H1 (cell line): ENCODE measurements around the gene TEDC1. TPM values are rescaled to one million over a fixed set of nuclear protein-coding genes. Genes with fewer than 3 reads are reported as not detected.

ENCODE experiments used
- BACH1 ChIP-seq: IDR thresholded peaks from 2 replicates; pipeline ENCODE4 v1.6.1; 2012; ENCODE audit warnings: low read length, improper control_type of control experiment
- BCL11A ChIP-seq, 2 experiments: IDR thresholded peaks; one replicate each; pipeline ENCODE4 v1.6.1; 2011; ENCODE audit warnings: low read depth in 2 of 2, low read length in 2 of 2, mild to moderate bottlenecking in 2 of 2
- CBX8 ChIP-seq: fragments of 300-800, 300-1000 bp; sonication (generic); IDR thresholded peaks from 2 replicates; pipeline ENCODE4 v1.7.1; 2016; ENCODE audit warnings: low read depth, low read length, borderline replicate concordance
- CHD2 ChIP-seq: IDR thresholded peaks from 2 replicates; pipeline ENCODE4 v1.6.1; 2012; ENCODE audit warnings: low read length, improper control_type of control experiment
- CTCF ChIP-seq, 3 experiments: IDR thresholded peaks; 1 replicate in 2 of 3; 2 replicates in 1 of 3; pipeline versions ENCODE4 v1.5.1 to v1.6.1; 2011; ENCODE audit warnings: low read length in 3 of 3, mild to moderate bottlenecking in 3 of 3, inconsistent platforms in 2 of 3, low read depth in 1 of 3, moderate library complexity in 1 of 3; ENCODE audit not compliant: insufficient read depth in 1 of 3; ENCODE audit errors: control extremely low read depth in 1 of 3
- EGR1 ChIP-seq: IDR thresholded peaks from 2 replicates; pipeline ENCODE4 v1.6.1; 2011; ENCODE audit warnings: low read depth, low read length, borderline replicate concordance
- EZH2 ChIP-seq: fragments of 200-600 bp; sonication (generic); IDR thresholded peaks from 2 replicates; pipeline ENCODE4 v1.7.1; 2012; ENCODE audit warnings: low read depth, mild to moderate bottlenecking, moderate library complexity, low read length, inconsistent platforms; ENCODE audit not compliant: severe bottlenecking
- GTF2F1 ChIP-seq: IDR thresholded peaks from 2 replicates; pipeline ENCODE4 v1.6.1; 2012; ENCODE audit warnings: low read depth, low read length, improper control_type of control experiment, borderline replicate concordance
- JUN ChIP-seq: IDR thresholded peaks from 2 replicates; pipeline ENCODE4 v1.6.1; 2011; ENCODE audit warnings: low read depth, mild to moderate bottlenecking, improper control_type of control experiment, low read length
- JUND ChIP-seq: IDR thresholded peaks from 2 replicates; pipeline ENCODE4 v1.6.1; 2011; ENCODE audit warnings: mild to moderate bottlenecking, improper control_type of control experiment, low read length
- KDM4A ChIP-seq: IDR thresholded peaks from one replicate; pipeline ENCODE4 v1.7.1; 2012; ENCODE audit warnings: low read depth, mild to moderate bottlenecking, moderate library complexity, low read length, inconsistent platforms; ENCODE audit not compliant: severe bottlenecking
- MAX ChIP-seq: IDR thresholded peaks from 2 replicates; pipeline ENCODE4 v1.6.1; 2012; ENCODE audit warnings: inconsistent platforms
- NANOG ChIP-seq: IDR thresholded peaks from 2 replicates; pipeline ENCODE4 v1.6.1; 2011; ENCODE audit warnings: low read length, low read depth, mild to moderate bottlenecking, inconsistent platforms; ENCODE audit not compliant: insufficient read depth, poor library complexity, severe bottlenecking
- POLR2AphosphoS5 ChIP-seq: IDR thresholded peaks from 2 replicates; pipeline ENCODE4 v1.6.1; 2011; ENCODE audit warnings: low read depth, low read length
- POU5F1 ChIP-seq: IDR thresholded peaks from 2 replicates; pipeline ENCODE4 v1.6.1; 2011; ENCODE audit warnings: low read depth, mild to moderate bottlenecking, low read length, moderate library complexity
- SAP30 ChIP-seq: fragments of 300-600 bp; sonication (generic); IDR thresholded peaks from 2 replicates; pipeline ENCODE4 v1.7.1; 2012; ENCODE audit warnings: low read length, moderate library complexity, mild to moderate bottlenecking, inconsistent platforms; ENCODE audit not compliant: insufficient read depth, insufficient replicate concordance
- SP2 ChIP-seq: IDR thresholded peaks from 2 replicates; pipeline ENCODE4 v1.6.1; 2012; ENCODE audit warnings: mild to moderate bottlenecking, low read length, inconsistent platforms
- SP4 ChIP-seq: IDR thresholded peaks from 2 replicates; pipeline ENCODE4 v1.6.1; 2012; ENCODE audit warnings: low read length, inconsistent platforms
- TAF1 ChIP-seq: IDR thresholded peaks from 2 replicates; pipeline ENCODE4 v1.6.1; 2011; ENCODE audit warnings: mild to moderate bottlenecking, low read depth, low read length
- TAF7 ChIP-seq: optimal IDR thresholded peaks from 2 replicates; pipeline ENCODE3; 2011; ENCODE audit warnings: low read depth, mild to moderate bottlenecking, inconsistent platforms, low read length, moderate library complexity, borderline replicate concordance
- YY1 ChIP-seq: IDR thresholded peaks from 2 replicates; pipeline ENCODE4 v1.6.1; 2011; ENCODE audit warnings: low read depth, mild to moderate bottlenecking, low read length
- ZNF274 ChIP-seq: IDR thresholded peaks from 2 replicates; pipeline ENCODE4 v1.7.0; 2012; ENCODE audit warnings: low read length, borderline replicate concordance; ENCODE audit errors: extremely low read depth
- polyA plus RNA-seq, 7 experiments: library from polyadenylated mRNA; depleted of rRNA in 3 of 7; stranded (reverse) in 5 of 7; unstranded in 2 of 7; fragments of >200 nt in 5 of 7; fragments of 200-250 nt in 2 of 7; gene quantifications; 1 replicate in 5 of 7; 2 replicates in 1 of 7; 4 replicates in 1 of 7; pipeline versions ENCODE4 v1.2.1 to v1.2.3, GENCODE V29; 2011 to 2013; ENCODE audit warnings: missing spikeins in 2 of 7, mixed read lengths in 2 of 7
- total RNA-seq: library from RNA; stranded (reverse); fragmentation: NEBNext Ultra II Directional; extraction: Animal tissue kit (Norgen Biotek cat#: 25700); gene quantifications from 2 replicates; pipeline ENCODE4 v1.2.1, GENCODE V29; 2021

The TEDC1 gene
- total and polyA plus RNA-seq, 2 of the 8 experiments (the other 6 are each of a cell fraction or from before 2014, with no cell fraction given), result 5.6 to 14.8 TPM

GRCh38 chr14:105490572-105491365 is at the start of gene TEDC1 (continued):
- TF ChIP-seq CTCF (IDR thresholded peaks at IDR 0.05; ENCODE audit: control extremely low read depth in 1 of 3, insufficient read depth in 1 of 3, low read depth in 1 of 3, low read length in 3 of 3), result peak in 2 of 3 experiments; percentile 79 to 91; a peak in 3 of 4 replicates
- TF ChIP-seq SAP30, result no peak
- TF ChIP-seq SP2, result peak; percentile 40
- peak; percentile 77 for TF ChIP-seq TAF7
- no peak for TF ChIP-seq POU5F1
- TF ChIP-seq GTF2F1, result no peak
- no peak for TF ChIP-seq EGR1
- TF ChIP-seq MAX, result peak; percentile 73
- TF ChIP-seq JUN, result no peak
- TF ChIP-seq CHD2, result peak; percentile 87
- no peak for TF ChIP-seq BACH1
- TF ChIP-seq EZH2, result no peak
- no peak for TF ChIP-seq ZNF274
- no peak for TF ChIP-seq JUND
- TF ChIP-seq NANOG, result no peak
- TF ChIP-seq TAF1, result peak; percentile 91
- 0 out of 2 replicates have a peak, but pooled peaks have one; percentile 23 for TF ChIP-seq YY1
- TF ChIP-seq SP4, result peak; percentile 80; the same call in 1 of the 2 replicates
- TF ChIP-seq BCL11A (IDR thresholded peaks at IDR 0.05; ENCODE audit: low read depth in 2 of 2, low read length in 2 of 2), result no peak
- TF ChIP-seq POLR2AphosphoS5, result peak; percentile 88
- TF ChIP-seq CBX8, result no peak
- TF ChIP-seq KDM4A, result peak; percentile 16
